ENCODE results near the gene RAE1.
"Not testable (repeated sequence)": the region's sequence is repeated elsewhere in the genome, so short reads cannot be mapped to it uniquely, and the experiment has no call there.

The RAE1 gene

GRCh38 chr20:57326667-57327455 lies 24.2 kb upstream of the RAE1 start:
- no peak for DNase-seq (ENCODE audit: low read depth)

- DNase-seq (ENCODE audit: low read depth), result no peak
Observed at GRCh38 chr20:57327820-57328219, 23.2 kb upstream of the RAE1 start.

GRCh38 chr20:57329608-57330221 lies 21.3 kb upstream of the RAE1 start, which contains the start of gene SPO11:
Gene SPO11, plus strand, starts transcription at chr20:57329803. Its CDS starts 65 bp downstream, at chr20:57329868.
- no peak for DNase-seq (ENCODE audit: low read depth)

GRCh38 chr20:57330998-57331397 lies 20.1 kb upstream of the RAE1 start:
- DNase-seq (ENCODE audit: low read depth), result no peak

- DNase-seq (ENCODE audit: low read depth), result no peak
Observed at GRCh38 chr20:57332105-57333089, 18.7 kb upstream of the RAE1 start.

- peak; percentile 49 for DNase-seq (ENCODE audit: low read depth)
Observed at GRCh38 chr20:57335392-57335791, 15.7 kb upstream of the RAE1 start.

- DNase-seq (ENCODE audit: low read depth), result no peak
Observed at GRCh38 chr20:57341663-57342062, 9.4 kb upstream of the RAE1 start.

GRCh38 chr20:57342829-57343228 lies 8.2 kb upstream of the RAE1 start:
- DNase-seq (ENCODE audit: low read depth), result peak; percentile 75

GRCh38 chr20:57346477-57346876 lies 4.6 kb upstream of the RAE1 start:
- DNase-seq (ENCODE audit: low read depth), result peak; percentile 84

GRCh38 chr20:57347393-57347792 lies 3.7 kb upstream of the RAE1 start:
- DNase-seq (ENCODE audit: low read depth), result no peak

- not testable (repeated sequence) for DNase-seq (ENCODE audit: low read depth)
Observed at GRCh38 chr20:57348200-57348921, 2.7 kb upstream of the RAE1 start.

- DNase-seq (ENCODE audit: low read depth), result not testable (repeated sequence)
Observed at GRCh38 chr20:57348922-57349574, 2.0 kb upstream of the RAE1 start.

- DNase-seq (ENCODE audit: low read depth), result peak; percentile 28
Observed at GRCh38 chr20:57350081-57350710, 859 bp upstream of the RAE1 start.

GRCh38 chr20:57350726-57351041 lies 371 bp upstream of the RAE1 start:
- DNase-seq (ENCODE audit: low read depth), result not testable (repeated sequence)

- DNase-seq (ENCODE audit: low read depth), result no peak
Observed at GRCh38 chr20:57352305-57352704, 1.2 kb downstream of the RAE1 start.

GRCh38 chr20:57353351-57353750 lies 2.3 kb downstream of the RAE1 start:
- DNase-seq (ENCODE audit: low read depth), result no peak

- peak; percentile 94 for DNase-seq (ENCODE audit: low read depth)
Observed at GRCh38 chr20:57361517-57361916, 10.5 kb downstream of the RAE1 start.

GRCh38 chr20:57364451-57364850 lies 13.4 kb downstream of the RAE1 start:
- DNase-seq (ENCODE audit: low read depth), result no peak

GRCh38 chr20:57369596-57369995 lies 18.5 kb downstream of the RAE1 start:
- no peak for DNase-seq (ENCODE audit: low read depth)

- DNase-seq (ENCODE audit: low read depth), result no peak
Observed at GRCh38 chr20:57370316-57370715, 19.3 kb downstream of the RAE1 start.

- no peak for DNase-seq (ENCODE audit: low read depth)
Observed at GRCh38 chr20:57371363-57371762, 20.3 kb downstream of the RAE1 start.

All from ELR (cell line).